Measurements from ENCODE around the gene MOXD1. TPM values are rescaled to one million over a fixed set of nuclear protein-coding genes. Genes with fewer than 3 reads are reported as not detected.
A peak's percentile ranks its signal among the peaks of the same experiment; 100 is the strongest.
"Not testable (repeated sequence)": the region's sequence is repeated elsewhere in the genome, so short reads cannot be mapped to it uniquely, and the experiment has no call there.

MOXD1 gene
- polyA plus RNA-seq, 3 donors, result 205 to 232 (median 220) TPM

- no peak for DNase-seq (ENCODE audit: extremely low read depth in 1 of 11, low read depth in 9 of 11, low spot score in 4 of 11)
Observed at GRCh38 chr6:132310921-132311320, 90.4 kb downstream of the MOXD1 start.

- not testable (repeated sequence) for DNase-seq (ENCODE audit: extremely low read depth in 1 of 11, low read depth in 9 of 11, low spot score in 4 of 11)
Observed at GRCh38 chr6:132310151-132310550, 91.1 kb downstream of the MOXD1 start.

GRCh38 chr6:132304891-132305305, 96.4 kb downstream of the MOXD1 start:
- no peak for DNase-seq (ENCODE audit: extremely low read depth in 1 of 11, low read depth in 9 of 11, low spot score in 4 of 11)

GRCh38 chr6:132300323-132300949, 100.8 kb downstream of the MOXD1 start:
- peak in 5 of 11 donors; percentile 10 to 36 (median 18) for DNase-seq (ENCODE audit: extremely low read depth in 1 of 11, low read depth in 9 of 11, low spot score in 4 of 11)

GRCh38 chr6:132298344-132298949, 102.8 kb downstream of the MOXD1 start:
- peak in 8 of 11 donors; percentile 15 to 43 (median 26) for DNase-seq (ENCODE audit: extremely low read depth in 1 of 11, low read depth in 9 of 11, low spot score in 4 of 11)

- DNase-seq (ENCODE audit: extremely low read depth in 1 of 11, low read depth in 9 of 11, low spot score in 4 of 11), result no peak
Observed at GRCh38 chr6:132289756-132290155, 111.5 kb downstream of the MOXD1 start.

- no peak for DNase-seq (ENCODE audit: extremely low read depth in 1 of 11, low read depth in 9 of 11, low spot score in 4 of 11)
Observed at GRCh38 chr6:132287101-132287500, 114.2 kb downstream of the MOXD1 start.

- DNase-seq (ENCODE audit: extremely low read depth in 1 of 11, low read depth in 9 of 11, low spot score in 4 of 11), result no peak
Observed at GRCh38 chr6:132286298-132287019, 114.8 kb downstream of the MOXD1 start.

- DNase-seq (ENCODE audit: extremely low read depth in 1 of 11, low read depth in 9 of 11, low spot score in 4 of 11), result no peak
Observed at GRCh38 chr6:132285004-132285780, 116.1 kb downstream of the MOXD1 start.

GRCh38 chr6:132282696-132283095, 118.6 kb downstream of the MOXD1 start:
- no peak for DNase-seq (ENCODE audit: extremely low read depth in 1 of 11, low read depth in 9 of 11, low spot score in 4 of 11)

GRCh38 chr6:132280436-132280835, 120.8 kb downstream of the MOXD1 start:
- no peak for DNase-seq (ENCODE audit: extremely low read depth in 1 of 11, low read depth in 9 of 11, low spot score in 4 of 11)

- DNase-seq (ENCODE audit: extremely low read depth in 1 of 11, low read depth in 9 of 11, low spot score in 4 of 11), result peak; percentile 59 to 88 (median 66)
Observed at GRCh38 chr6:132279592-132280139, 121.6 kb downstream of the MOXD1 start.

- no peak for DNase-seq (ENCODE audit: extremely low read depth in 1 of 11, low read depth in 9 of 11, low spot score in 4 of 11)
Observed at GRCh38 chr6:132275066-132275970, 126.0 kb downstream of the MOXD1 start.

- no peak for DNase-seq (ENCODE audit: extremely low read depth in 1 of 11, low read depth in 9 of 11, low spot score in 4 of 11)
Observed at GRCh38 chr6:132272776-132273175, 128.5 kb downstream of the MOXD1 start.

GRCh38 chr6:132270726-132271402, 130.4 kb downstream of the MOXD1 start:
- no peak for DNase-seq (ENCODE audit: extremely low read depth in 1 of 11, low read depth in 9 of 11, low spot score in 4 of 11)

GRCh38 chr6:132268666-132269065, 132.6 kb downstream of the MOXD1 start:
- not testable (repeated sequence) for DNase-seq (ENCODE audit: extremely low read depth in 1 of 11, low read depth in 9 of 11, low spot score in 4 of 11)

- no peak for DNase-seq (ENCODE audit: extremely low read depth in 1 of 11, low read depth in 9 of 11, low spot score in 4 of 11)
Observed at GRCh38 chr6:132268209-132268608, 133.1 kb downstream of the MOXD1 start.
